HEK293 (cell line): ENCODE results near the gene ETV6.

Experiments used
- CTCF ChIP-seq: fragments of 450-650 bp; formaldehyde crosslinking; IDR thresholded peaks from 2 replicates; pipeline ENCODE4 v1.5.1; 2016; ENCODE audit warnings: missing biosample characterization, missing genetic modification characterization
- IKZF3 ChIP-seq: fragments of 450-650 bp; IDR thresholded peaks from 2 replicates; pipeline ENCODE4 v1.5.0; 2018; ENCODE audit warnings: missing biosample characterization, mild to moderate bottlenecking, missing genetic modification characterization, moderate library complexity
- KLF1 ChIP-seq: fragments of 450-650 bp; formaldehyde crosslinking; IDR thresholded peaks from 2 replicates; pipeline ENCODE4 v1.5.1; 2016; ENCODE audit warnings: missing biosample characterization, missing genetic modification characterization
- SP7 ChIP-seq: fragments of 450-650 bp; formaldehyde crosslinking; IDR thresholded peaks from 2 replicates; pipeline ENCODE4 v1.5.1; 2016; ENCODE audit warnings: missing biosample characterization, missing genetic modification characterization
- YY1 ChIP-seq: fragments of 450-650 bp; formaldehyde crosslinking; IDR thresholded peaks from 2 replicates; pipeline ENCODE4 v1.5.1; 2018; ENCODE audit warnings: missing biosample characterization, missing genetic modification characterization
- ZBTB1 ChIP-seq: fragments of 450-650 bp; formaldehyde crosslinking; IDR thresholded peaks from 2 replicates; pipeline ENCODE4 v1.5.1; 2016; ENCODE audit warnings: missing biosample characterization, missing genetic modification characterization
- ZBTB49 ChIP-seq: fragments of 450-650 bp; formaldehyde crosslinking; IDR thresholded peaks from 2 replicates; pipeline ENCODE4 v1.5.1; 2016; ENCODE audit warnings: missing biosample characterization, missing genetic modification characterization, low read depth
- ZNF18 ChIP-seq: fragments of 450-650 bp; formaldehyde crosslinking; IDR thresholded peaks from 2 replicates; pipeline ENCODE4 v1.5.1; 2016; ENCODE audit warnings: missing biosample characterization, missing genetic modification characterization
- ZNF302 ChIP-seq: fragments of 450-650 bp; formaldehyde crosslinking; IDR thresholded peaks from 2 replicates; pipeline ENCODE4 v1.5.1; 2016; ENCODE audit warnings: missing biosample characterization, missing genetic modification characterization, low read depth
- ZNF549 ChIP-seq: fragments of 450-650 bp; IDR thresholded peaks from 2 replicates; pipeline ENCODE4 v1.5.1; 2018; ENCODE audit warnings: missing biosample characterization, missing genetic modification characterization, mild to moderate bottlenecking, inconsistent platforms, moderate library complexity

GRCh38 chr12:11648514-11649412, 711 bp upstream of the ETV6 start:
- peak; percentile 21; the same call in 1 of the 2 replicates for TF ChIP-seq SP7 (tag by site-specific recombination)
- no peak for TF ChIP-seq KLF1 (tag by site-specific recombination)
- TF ChIP-seq ZBTB49: no peak
- TF ChIP-seq CTCF: no peak
- no peak for TF ChIP-seq ZNF18 (tag by site-specific recombination)
- TF ChIP-seq ZBTB1 (tag by site-specific recombination): no peak
- no peak for TF ChIP-seq YY1 (tag by site-specific recombination)
- peak; percentile 85 for TF ChIP-seq IKZF3
- no peak for TF ChIP-seq ZNF302 (tag by site-specific recombination)
- no peak for TF ChIP-seq ZNF549 (tag by site-specific recombination)
